ENCODE measurements around the gene DNAAF9.
A peak's percentile ranks its signal among the peaks of the same experiment; 100 is the strongest.

DNAAF9 gene

DNA sequence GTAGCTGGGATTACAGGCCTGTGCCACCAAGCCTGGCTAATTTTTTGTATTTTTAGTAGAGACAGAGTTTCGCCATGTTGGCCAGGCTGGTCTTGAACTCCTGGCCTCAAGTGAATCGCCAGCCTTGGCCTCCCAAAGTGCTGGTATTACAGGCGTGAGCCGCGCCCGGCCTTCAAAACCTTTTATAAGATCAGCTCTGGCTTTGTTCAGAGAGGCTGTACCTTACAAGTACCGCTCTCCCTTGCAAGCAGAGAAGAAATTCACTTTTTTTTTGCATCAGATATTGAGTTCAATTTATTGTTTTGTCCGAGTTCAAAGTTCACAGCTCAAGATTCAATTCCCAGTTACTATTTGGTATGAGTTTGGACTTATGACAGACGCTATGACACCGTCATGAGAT lies 1.9 kb upstream of the DNAAF9 start:
- DNase-seq = no peak

DNA sequence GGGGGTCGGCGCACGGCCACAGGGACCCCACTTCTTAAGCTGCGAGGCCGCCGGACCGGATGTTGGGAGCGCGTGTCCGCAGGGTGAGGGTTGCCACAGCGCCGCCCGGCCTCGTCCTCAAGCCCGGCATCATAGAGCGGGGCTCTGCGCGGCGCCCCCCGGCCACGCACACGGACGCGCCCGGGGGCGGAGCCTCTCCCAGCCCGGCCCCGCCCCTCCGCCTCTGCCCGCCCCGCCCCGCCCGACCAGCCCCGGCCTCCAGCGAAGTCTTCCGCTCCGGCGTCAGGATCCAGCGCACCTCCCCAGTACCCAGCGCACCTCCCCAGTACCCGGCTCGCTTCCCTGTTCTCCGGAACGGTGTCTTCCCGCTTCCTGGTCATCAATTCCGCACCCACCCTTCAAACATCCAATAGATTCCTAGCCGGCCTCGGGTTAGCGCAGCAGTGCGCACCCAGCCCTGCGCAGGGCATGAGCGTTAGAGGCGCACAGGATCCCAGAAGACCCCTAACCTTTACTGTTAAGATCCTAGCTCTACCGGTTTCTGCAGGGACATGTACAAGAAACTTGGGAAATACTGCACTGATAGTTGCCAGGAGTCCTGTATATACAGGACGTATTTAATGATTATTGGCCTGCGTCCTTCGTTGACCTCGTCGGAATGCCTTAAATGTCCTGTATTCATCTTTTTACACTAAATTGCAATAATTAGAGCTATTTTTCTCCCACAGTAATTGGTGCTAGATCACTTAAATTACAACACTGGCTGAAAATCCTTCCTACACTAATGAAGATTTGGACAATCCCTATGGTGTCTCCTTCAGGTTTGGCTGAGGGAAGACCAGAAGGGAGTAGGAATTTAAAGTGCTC lies 535 bp upstream of the DNAAF9 start:
- peak; percentile 63 for DNase-seq

DNA sequence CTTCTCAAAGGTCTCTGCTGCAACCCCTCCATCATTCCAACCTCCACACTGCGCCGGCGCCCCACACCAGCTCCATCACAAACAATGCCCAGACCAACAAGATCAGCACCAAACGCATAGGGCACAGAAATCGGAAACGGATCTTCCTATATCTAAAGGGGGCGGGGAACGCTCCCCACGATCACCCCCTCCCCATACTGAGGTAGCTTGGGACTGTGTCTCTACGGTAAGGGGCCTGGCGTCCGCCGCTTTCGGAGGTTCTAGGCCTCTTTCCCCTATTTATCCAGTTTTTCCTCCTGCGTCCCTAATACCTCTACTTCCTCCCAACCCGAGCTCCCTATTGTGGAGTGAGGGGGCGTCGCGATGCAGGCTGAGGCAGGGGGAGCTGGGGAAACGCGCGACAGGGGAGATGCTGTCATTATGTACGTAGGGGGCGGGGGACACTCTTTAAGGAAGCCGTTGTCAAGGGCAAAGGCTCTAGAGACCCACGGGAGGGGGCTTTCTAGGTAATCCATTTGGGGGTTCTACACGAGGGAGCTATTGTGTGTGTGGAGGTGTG lies 909 bp downstream of the DNAAF9 start:
- no peak for DNase-seq

GRCh38 chr20:3405696-3406358 lies 1.6 kb downstream of the DNAAF9 start:
- no peak for DNase-seq

DNA sequence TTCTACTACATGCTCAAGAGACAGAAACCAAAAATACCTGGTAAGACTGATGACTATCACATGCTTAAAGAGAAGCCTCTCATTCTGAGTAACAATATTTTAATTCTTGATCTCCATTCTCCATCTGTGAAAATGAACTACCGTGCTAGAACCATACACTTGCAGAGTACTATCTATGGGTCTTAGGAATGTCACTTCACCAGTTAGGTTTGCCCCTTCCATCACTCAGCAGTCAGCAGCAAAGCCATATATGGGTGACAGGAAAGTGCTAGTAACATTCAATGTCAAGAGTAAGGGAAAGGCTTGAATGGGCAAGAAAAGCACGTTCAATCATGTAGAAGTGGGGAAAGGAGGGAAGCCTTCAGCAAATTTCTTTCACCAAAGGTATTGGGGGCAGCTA lies 2.3 kb downstream of the DNAAF9 start:
- DNase-seq = no peak

DNA sequence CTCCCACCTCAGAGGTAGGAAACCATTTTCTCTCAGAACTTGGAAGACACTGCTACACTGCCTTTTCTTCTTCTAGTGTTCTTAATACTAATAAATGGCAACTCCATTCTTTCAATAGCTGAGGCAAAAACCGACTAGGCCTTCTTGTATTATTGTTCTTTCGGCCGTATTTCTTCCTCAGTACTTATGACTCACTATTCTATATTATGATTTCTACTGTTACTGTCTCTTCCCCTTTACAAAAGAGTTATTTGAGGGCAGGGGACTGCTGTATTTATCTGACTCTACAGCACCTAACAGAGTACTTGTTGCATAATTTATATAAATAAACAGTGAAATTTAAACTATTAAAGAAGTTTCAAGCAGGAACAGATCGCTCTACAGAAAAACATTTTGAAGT lies 3.1 kb downstream of the DNAAF9 start:
- DNase-seq = no peak

DNA sequence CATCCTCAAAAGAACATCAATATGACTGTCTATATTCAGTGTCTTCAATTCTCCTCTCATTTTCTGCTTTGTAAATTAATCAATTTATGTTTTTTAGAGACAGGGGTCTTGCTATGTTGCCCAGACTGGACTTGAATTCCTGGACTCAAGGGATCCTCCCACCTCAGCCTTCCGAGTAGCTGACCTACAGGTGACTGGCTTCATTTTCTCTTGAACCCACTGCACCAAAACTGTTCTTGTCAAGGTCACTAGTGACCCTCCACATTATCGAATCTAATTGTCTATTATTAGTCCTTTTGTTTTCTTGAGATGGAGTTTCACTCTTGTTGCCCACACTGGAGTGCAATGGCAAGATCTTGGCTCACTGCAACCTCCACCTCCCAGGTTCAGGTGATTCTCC lies 3.7 kb downstream of the DNAAF9 start:
- DNase-seq = no peak

- DNase-seq = no peak
Measured at GRCh38 chr20:3402453-3402852, 5.0 kb downstream of the DNAAF9 start.

- DNase-seq = no peak
Measured at GRCh38 chr20:3400260-3401155, 7.0 kb downstream of the DNAAF9 start.

DNA sequence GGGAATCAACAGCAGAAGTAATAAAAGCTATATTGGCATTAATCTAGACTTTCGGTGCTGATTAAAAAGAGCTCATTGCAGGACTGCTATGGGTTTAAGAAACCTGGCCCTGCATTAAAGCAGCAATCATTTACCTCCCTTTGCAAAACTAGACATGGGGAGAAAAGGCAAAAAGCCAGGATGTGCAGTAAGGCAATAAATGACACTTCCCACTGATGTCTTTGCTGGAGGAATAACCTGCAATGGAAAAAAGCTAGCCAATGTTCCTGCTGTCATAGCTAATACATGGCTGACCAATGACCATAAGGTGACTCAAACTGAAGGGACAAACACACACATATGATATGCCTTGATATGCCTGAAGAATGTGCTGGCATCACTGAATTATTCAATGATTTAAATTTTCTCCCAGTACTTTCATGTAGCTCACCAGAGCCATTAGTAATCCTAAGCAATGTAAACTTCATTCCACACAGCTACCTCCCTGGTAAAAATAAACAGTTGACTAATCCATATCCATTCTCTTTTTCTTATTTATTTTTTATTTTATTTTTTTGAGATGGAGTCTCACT lies 8.7 kb downstream of the DNAAF9 start:
- DNase-seq = no peak

- DNase-seq = no peak
Measured at GRCh38 chr20:3396492-3396891, 11.0 kb downstream of the DNAAF9 start.

GRCh38 chr20:3392756-3393155 lies 14.7 kb downstream of the DNAAF9 start:
- no peak for DNase-seq

- no peak for DNase-seq
Measured at GRCh38 chr20:3390759-3391425, 16.6 kb downstream of the DNAAF9 start.

DNA sequence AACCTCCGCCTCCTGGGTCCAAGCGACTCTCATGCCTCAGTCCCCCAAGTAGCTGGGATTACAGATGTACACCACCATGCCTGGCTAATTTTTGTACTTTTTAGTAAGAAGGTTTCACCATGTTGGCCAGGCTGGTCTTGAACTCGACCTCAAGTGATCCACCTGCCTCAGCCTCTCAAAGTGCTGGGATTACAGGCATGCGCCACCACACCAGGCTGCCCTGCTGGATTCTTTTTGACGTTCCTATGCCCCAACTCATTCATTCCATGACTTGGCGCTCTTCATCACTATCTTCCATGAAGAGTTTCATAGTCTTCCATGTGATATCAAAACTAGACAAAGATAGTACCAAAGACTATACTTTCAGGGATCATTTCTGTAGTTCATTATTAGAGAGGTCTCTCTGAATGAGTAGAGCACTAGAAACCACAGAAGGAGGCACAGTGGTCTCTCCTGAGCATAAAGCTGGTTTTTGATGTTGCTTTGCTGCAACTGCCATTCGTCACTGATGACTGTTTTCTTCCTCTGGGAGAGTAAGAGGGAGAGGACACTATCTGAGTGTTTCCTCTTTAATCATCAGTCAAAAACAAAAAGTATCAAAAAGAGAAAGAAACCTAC lies 23.5 kb downstream of the DNAAF9 start:
- no peak for DNase-seq

DNA sequence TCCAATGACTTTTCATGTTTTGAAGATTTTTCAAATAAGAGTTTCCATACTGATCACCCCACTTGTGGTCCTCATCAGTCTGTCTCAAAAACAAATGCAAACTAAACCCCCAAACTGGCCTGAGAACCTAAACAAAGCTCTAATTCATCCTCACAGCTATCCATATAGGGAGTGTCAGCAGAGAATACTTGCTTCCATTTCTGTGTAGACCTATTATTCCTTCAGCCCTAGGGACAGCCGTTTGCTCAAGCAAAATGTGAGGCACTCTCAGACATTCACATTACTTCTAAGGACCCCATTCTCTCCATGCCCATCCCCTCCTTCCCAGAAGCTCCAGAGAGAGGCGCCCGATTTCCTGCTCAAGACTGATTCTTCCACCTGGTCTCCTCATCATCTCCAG lies 24.6 kb downstream of the DNAAF9 start:
- DNase-seq = no peak

DNA sequence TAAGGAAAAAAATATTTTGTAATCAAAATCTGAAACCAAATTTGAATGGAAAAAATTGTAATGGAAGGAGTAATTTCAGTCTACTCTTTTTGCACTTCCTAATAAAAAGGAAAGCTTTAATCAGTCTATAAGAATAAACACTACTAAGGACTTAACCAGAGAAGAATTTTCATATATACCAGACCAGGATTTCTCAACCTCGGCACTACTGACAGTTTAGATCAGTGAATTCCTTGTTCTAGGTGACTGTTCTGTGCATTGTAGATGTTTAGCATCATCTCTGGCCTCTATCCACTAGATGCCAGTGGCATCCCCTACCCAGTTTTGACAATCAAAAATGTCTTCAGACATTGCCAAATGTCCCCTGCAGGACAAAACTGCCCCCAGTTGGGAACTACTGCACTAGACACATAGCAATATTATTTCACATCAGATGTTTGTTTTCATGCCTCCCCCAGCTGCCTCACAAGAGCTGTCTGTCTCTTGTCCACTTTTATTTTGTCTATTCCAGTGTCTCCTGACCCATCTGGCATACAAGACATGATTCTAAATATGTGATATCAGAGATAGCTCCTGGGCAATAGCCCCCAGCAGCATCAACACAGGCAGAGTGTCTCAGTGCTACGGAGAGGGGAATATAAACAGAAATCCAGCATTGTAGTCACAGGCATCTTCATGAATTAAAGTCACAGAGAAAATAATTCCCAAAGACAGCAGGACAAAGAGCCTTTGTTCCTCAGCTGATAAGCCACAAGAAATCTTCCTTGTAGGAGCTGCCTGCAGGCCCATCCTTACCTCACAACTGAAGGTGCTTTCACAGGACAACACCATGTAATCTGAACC lies 27.0 kb downstream of the DNAAF9 start:
- DNase-seq = no peak

DNA sequence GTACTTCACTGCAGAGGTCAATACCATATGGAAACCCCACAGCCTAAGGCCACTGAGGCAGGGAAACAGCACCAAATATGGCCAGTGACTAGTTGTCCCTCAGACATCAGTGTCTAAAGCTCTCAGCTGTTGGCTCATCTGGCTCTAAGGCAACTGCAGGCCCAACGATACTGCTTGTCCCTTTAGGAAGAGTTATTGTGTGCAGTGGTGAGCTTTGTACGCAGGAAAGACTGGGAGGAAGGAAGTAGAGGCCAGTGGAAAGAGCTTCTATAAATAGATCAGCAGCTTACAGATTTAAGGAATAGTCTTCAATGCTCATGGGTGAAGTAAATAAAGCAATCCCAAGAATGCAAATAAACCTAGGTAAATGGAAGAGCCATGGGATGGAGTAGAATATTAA lies 29.3 kb downstream of the DNAAF9 start:
- no peak for DNase-seq

DNA sequence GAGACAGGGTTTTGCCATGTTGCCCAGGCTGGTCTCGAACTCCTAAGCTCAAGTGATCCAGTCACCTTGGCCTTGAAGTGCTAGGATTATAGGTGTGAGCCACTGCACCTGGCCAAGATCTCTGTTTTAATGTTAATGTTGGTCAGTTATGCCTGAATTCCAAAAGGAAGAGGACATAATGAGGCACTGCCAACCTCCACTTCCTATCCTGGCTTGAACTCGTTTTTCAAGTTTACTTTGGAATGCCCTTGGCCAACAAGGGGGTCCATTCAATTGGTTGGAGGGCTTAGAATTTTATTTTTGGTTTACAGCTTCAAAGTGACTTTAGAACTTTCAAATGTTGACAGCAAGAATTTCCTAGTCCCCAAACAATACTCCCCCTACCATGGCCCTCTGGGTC lies 29.8 kb downstream of the DNAAF9 start:
- no peak for DNase-seq

GRCh38 chr20:3374296-3374695 lies 33.2 kb downstream of the DNAAF9 start:
- DNase-seq = no peak

DNA sequence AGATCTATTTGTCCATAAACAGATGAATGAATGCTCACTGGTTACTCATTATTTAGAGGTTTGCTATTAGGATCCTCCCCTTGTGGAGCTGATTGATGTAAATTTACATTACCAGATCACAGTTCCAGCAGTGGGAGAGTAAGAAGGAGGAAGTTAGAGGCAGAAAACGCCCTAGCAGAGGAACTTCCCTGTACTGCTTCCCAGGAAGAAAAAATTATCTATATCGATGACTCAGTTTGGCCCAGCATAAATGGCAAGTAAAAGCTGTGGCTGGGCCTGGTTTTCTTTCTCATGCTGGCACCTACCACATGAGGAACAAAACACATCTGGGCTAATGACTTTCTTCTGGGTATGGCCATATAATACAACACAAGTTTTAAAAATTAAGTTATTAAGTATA lies 35.7 kb downstream of the DNAAF9 start:
- DNase-seq = no peak

DNA sequence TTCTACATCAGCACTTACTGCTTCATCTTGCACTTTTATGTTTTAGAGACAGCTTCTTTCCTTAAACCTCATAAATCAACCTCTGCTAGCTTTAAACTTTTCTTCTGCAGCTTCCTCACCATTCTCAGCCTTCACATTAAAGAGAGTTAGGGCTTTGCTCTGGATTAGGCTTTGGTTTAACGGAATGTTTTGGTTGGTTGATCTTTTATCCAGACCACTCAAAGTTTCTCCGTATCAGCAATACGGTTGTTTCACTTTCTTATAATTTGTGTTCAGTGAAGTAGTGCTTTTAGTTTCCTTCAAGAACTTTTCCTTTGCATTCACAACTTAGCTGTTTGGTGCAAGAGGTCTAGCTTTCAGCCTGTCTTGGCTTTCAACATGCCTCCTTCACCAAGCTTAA lies 40.4 kb downstream of the DNAAF9 start:
- DNase-seq = no peak

Measured in DMS153 (cell line).